ENCODE measurements around the gene CTDP1.
"Not testable (repeated sequence)": the region's sequence is repeated elsewhere in the genome, so short reads cannot be mapped to it uniquely, and the experiment has no call there.

The CTDP1 gene

GRCh38 chr18:79692056-79692455, 12.5 kb downstream of the CTDP1 start:
- TF ChIP-seq TOX (CRISPR knock-in tag; IDR thresholded peaks at IDR 0.05; ENCODE audit: borderline replicate concordance) (no peak), GLIS3 (CRISPR knock-in tag; IDR thresholded peaks at IDR 0.05) (no peak), ISL1 (CRISPR knock-in tag; IDR thresholded peaks at IDR 0.05) (no peak), ZNF70 (CRISPR knock-in tag; IDR thresholded peaks at IDR 0.05) (no peak), TSHZ2 (CRISPR knock-in tag; IDR thresholded peaks at IDR 0.05) (no peak), TCF4 (CRISPR knock-in tag; IDR thresholded peaks at IDR 0.05; ENCODE audit: borderline replicate concordance) (no peak), PATZ1 (CRISPR knock-in tag; IDR thresholded peaks at IDR 0.05; ENCODE audit: borderline replicate concordance) (no peak), RARB (CRISPR knock-in tag; IDR thresholded peaks at IDR 0.05) (no peak), ZC3H10 (CRISPR knock-in tag; IDR thresholded peaks at IDR 0.05) (no peak), ARNTL (CRISPR knock-in tag; IDR thresholded peaks at IDR 0.05; ENCODE audit: borderline replicate concordance, low read depth) (no peak), ZFP30 (CRISPR knock-in tag; IDR thresholded peaks at IDR 0.05) (no peak)
- ATAC-seq, result no peak

GRCh38 chr18:79692886-79693285, 13.3 kb downstream of the CTDP1 start:
- TF ChIP-seq ESRRG (CRISPR knock-in tag; IDR thresholded peaks at IDR 0.05) (no peak), PATZ1 (CRISPR knock-in tag; IDR thresholded peaks at IDR 0.05; ENCODE audit: borderline replicate concordance) (no peak), BACH2 (CRISPR knock-in tag; IDR thresholded peaks at IDR 0.05; ENCODE audit: borderline replicate concordance) (no peak), ZC3H10 (CRISPR knock-in tag; IDR thresholded peaks at IDR 0.05) (no peak), CSRNP3 (CRISPR knock-in tag; IDR thresholded peaks at IDR 0.05) (no peak), ZNF8 (CRISPR knock-in tag; IDR thresholded peaks at IDR 0.05) (no peak), ZFP30 (CRISPR knock-in tag; IDR thresholded peaks at IDR 0.05) (no peak), ZNF70 (CRISPR knock-in tag; IDR thresholded peaks at IDR 0.05) (no peak), TCF4 (CRISPR knock-in tag; IDR thresholded peaks at IDR 0.05; ENCODE audit: borderline replicate concordance) (no peak), OSR1 (CRISPR knock-in tag; IDR thresholded peaks at IDR 0.05) (no peak), GLIS3 (CRISPR knock-in tag; IDR thresholded peaks at IDR 0.05) (no peak)
- no peak for ATAC-seq

- no peak for ATAC-seq
- TF ChIP-seq ZFP30 (CRISPR knock-in tag; IDR thresholded peaks at IDR 0.05) (no peak), ZFP3 (CRISPR knock-in tag; IDR thresholded peaks at IDR 0.05) (no peak), TSHZ2 (CRISPR knock-in tag; IDR thresholded peaks at IDR 0.05) (no peak), ZNF70 (CRISPR knock-in tag; IDR thresholded peaks at IDR 0.05) (no peak), CSRNP3 (CRISPR knock-in tag; IDR thresholded peaks at IDR 0.05) (no peak), ZNF8 (CRISPR knock-in tag; IDR thresholded peaks at IDR 0.05) (no peak), TOX (CRISPR knock-in tag; IDR thresholded peaks at IDR 0.05; ENCODE audit: borderline replicate concordance) (no peak), BACH2 (CRISPR knock-in tag; IDR thresholded peaks at IDR 0.05; ENCODE audit: borderline replicate concordance) (no peak), ISL1 (CRISPR knock-in tag; IDR thresholded peaks at IDR 0.05) (no peak), ZNF565 (CRISPR knock-in tag; conservative IDR thresholded peaks at IDR 0.05; ENCODE audit: low read depth) (no peak), ESRRG (CRISPR knock-in tag; IDR thresholded peaks at IDR 0.05) (no peak)
These were observed 14.1 kb downstream of the CTDP1 start for GRCh38 chr18:79693561-79694205.

- not testable (repeated sequence) for ATAC-seq
These were observed 14.7 kb downstream of the CTDP1 start for GRCh38 chr18:79694206-79694894.
